Measurements from ENCODE around the gene PGBD5.
"Not testable (repeated sequence)": the region's sequence is repeated elsewhere in the genome, so short reads cannot be mapped to it uniquely, and the experiment has no call there.

PGBD5 gene

DNA sequence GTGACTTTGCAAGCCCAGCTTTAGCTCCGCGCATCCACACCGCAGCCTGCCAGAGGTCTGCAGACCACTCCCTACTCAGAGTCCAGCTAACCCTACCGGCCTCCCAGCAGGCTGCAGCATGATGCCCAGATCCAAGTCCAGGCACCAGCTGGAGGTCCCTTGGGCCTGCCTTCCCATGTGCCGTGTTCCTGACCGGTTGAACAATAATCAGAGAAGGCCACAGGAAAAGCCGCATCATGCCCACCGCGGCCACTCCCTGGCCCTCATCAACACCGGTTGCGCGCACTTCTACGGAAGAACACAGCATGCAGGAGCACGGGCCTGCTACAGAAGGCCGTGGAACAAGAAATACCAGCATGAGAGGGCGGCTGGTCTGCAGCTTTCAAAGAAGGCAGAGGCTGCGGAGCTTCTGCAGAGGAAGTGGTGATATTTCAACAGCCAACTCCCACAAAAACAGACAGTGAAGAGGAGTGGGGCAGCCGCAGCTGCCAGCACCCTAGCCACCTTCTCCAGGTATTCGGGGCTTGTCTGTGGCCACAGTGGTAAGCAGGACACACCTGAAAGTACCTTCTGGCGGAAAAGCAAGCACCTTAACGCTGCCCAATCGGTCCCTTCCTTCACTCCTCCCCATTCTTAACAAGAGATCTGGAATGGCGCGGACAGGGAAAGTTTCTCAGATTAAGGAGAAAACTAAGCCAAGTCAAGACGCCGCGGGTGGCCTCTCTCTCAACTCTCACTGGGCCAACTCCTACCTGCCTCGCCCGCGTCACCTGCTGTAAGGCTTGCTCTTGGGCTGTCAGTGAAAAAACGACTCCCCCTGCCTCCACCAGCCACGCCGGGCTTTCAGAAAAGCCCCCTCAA lies 1.5 kb downstream of the PGBD5 start:
- no peak for DNase-seq (ENCODE audit: low spot score)

GRCh38 chr1:230423951-230424350 lies 2.2 kb downstream of the PGBD5 start:
- no peak for DNase-seq (ENCODE audit: low spot score)

- no peak for DNase-seq (ENCODE audit: low spot score)
These were observed 2.9 kb downstream of the PGBD5 start for GRCh38 chr1:230423261-230423660.

- no peak for DNase-seq (ENCODE audit: low spot score)
These were observed 3.7 kb downstream of the PGBD5 start for GRCh38 chr1:230422221-230422981.

GRCh38 chr1:230421481-230421880 lies 4.7 kb downstream of the PGBD5 start:
- no peak for DNase-seq (ENCODE audit: low spot score)

- DNase-seq (ENCODE audit: low spot score), result not testable (repeated sequence)
These were observed 5.8 kb downstream of the PGBD5 start for GRCh38 chr1:230420372-230420771.

DNA sequence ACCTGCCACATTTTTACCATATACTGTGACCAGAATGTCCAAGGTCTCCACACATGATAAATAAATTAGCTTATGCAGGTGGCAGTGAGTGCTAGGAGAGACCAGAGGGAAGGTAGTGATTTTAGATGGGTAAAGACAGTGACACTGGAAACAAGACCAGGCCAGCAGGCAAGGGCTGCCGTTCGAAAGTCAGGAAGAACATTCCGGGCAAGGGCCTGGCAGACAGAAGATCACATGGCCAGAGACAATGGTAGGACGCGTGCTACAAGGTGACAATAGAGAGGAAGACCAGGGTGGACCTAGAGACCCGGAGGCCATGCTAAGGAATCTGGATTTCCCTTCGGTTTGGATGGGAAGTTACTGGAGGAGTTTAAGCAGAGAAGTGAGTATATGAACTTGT lies 9.7 kb downstream of the PGBD5 start:
- DNase-seq (ENCODE audit: low spot score), result no peak

- no peak for DNase-seq (ENCODE audit: low spot score)
These were observed 10.6 kb downstream of the PGBD5 start for GRCh38 chr1:230415405-230416132.

DNA sequence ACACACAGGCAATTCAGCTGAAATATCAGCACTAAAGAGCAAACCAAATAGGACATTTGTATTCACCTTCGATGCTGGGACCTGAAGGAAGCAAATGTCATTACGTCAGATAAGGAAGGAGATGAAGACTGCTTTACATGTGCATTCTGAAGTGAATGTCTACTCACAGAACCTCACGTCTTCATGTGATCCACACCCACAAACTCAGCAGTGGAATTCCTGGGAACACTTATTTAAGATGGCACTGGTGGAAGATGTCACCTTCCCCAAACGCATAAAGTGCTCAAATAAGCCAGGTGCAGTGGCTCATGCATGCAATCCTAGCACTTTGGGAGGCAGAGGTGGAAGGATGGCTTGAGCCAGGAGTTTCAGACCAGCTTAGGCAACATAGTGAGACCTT lies 11.4 kb downstream of the PGBD5 start:
- no peak for DNase-seq (ENCODE audit: low spot score)

DNA sequence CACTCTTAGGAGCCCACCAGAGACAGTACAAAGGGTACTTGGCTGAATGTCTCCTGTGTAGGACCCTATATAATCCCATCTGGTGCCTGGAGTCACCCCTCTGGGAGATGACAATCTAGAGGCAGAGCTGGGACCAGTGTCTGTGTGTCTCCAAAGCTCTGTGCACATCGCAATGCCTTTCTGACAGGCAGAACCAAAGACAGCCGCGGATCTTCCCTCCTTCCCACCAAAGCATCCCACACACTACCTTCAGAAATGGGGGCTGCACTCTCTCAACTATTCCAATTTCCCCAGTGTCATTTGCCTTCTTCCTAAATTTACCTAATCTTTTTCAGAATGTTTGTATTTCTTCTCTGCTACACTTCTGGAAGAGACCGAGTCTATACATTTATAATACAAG lies 12.0 kb downstream of the PGBD5 start:
- DNase-seq (ENCODE audit: low spot score), result no peak

DNA sequence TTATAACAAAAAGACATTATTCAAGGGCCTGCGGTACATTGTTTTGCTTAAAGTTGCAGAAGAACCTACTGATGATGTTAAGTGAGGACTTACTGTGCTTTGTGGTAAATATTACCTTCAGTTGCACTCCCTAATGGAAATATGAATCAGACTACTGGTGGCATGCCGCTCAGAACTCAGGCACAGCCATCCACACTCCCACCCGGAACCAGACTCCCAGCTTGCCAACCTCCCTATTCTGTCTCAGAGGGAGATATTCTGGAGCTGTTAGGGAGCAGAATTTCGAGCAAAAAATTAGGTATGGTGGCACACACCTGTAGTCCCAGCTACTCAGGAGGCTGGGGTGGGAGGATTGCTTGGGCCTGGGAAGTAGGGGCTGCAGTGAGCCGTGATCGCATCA lies 13.1 kb downstream of the PGBD5 start:
- DNase-seq (ENCODE audit: low spot score), result no peak

GRCh38 chr1:230408971-230409370 lies 17.2 kb downstream of the PGBD5 start:
- no peak for DNase-seq (ENCODE audit: low spot score)

- no peak for DNase-seq (ENCODE audit: low spot score)
These were observed 18.8 kb downstream of the PGBD5 start for GRCh38 chr1:230407351-230407750.

GRCh38 chr1:230406727-230407126 lies 19.4 kb downstream of the PGBD5 start:
- DNase-seq (ENCODE audit: low spot score), result not testable (repeated sequence)

- DNase-seq (ENCODE audit: low spot score), result no peak
These were observed 22.7 kb downstream of the PGBD5 start for GRCh38 chr1:230403442-230403841.

DNA sequence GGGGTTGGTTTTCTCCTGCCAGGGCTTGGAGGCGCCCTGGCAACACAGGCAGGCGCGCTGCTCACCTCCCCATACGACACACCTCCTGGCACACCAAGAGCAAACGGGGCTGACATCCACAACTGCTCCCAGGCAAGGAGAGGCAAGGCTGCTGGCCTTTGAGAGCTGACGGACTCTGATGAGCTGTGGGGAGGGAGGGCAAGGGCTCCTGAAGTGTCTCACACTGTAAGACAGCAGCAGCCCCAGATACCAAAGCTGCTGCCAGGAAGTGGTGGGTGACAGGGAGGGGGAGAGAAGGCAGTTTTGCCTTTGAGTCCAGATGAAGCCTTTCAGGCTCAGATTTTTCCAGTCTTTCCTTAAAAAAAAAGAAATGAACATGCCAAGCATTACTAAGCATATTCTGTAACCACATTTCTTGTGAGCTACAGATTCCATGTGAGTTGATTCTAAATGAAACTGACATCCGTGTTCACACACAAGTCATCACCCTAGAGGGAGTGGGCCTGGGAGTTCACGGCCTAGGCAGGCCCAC lies 24.3 kb downstream of the PGBD5 start:
- peak; percentile 18 for DNase-seq (ENCODE audit: low spot score)

GRCh38 chr1:230401101-230401500 lies 25.0 kb downstream of the PGBD5 start:
- DNase-seq (ENCODE audit: low spot score), result no peak

DNA sequence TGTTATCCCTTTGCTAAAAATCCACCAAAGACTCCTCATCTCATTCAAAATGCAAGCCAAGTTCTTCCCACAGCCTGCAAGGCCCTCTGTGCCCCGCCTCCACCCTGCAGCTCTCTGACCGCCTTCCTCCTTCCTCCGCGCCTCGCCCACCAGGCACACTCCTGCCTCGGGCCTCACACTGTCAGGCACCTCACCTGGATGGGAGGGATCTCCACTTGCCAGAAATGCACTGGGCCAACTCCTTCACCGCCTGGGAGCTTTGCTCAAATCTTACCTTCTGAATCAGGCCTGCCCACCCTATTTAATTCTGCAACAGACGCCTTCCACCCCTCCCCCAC lies 26.2 kb downstream of the PGBD5 start:
- DNase-seq (ENCODE audit: low spot score), result no peak

DNA sequence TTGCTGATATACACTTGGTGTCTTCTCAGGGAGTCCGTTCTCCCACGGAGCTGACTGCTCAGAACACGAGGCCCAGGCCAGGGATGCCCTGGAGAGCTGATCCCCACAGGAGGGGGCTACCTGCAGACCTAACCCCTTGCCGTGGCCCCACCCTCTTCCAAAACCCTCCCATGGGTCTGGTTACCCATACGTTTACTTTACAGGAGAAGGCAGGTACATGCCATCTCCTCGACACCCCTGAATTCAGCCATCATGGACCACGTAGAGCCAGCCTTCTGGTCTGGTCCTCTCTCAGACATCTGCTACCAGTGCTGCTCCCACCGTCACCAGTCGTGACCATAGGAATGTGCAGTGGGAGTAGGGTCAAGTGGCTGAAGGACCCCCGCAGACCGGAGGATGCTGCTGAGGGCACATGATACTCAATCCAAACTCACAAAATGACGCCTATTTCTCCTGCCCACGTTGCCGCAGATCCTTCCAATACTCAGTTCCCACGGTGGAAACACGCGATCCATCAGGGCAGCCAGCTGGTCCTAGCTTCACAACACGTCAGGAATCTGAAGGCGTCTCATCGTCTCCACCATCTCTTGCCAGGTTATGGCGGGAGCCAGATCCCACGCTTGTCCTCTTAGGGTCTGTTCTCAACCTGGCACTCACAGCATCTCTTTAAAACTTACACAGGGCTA lies 26.7 kb downstream of the PGBD5 start:
- DNase-seq (ENCODE audit: low spot score), result no peak

DNA sequence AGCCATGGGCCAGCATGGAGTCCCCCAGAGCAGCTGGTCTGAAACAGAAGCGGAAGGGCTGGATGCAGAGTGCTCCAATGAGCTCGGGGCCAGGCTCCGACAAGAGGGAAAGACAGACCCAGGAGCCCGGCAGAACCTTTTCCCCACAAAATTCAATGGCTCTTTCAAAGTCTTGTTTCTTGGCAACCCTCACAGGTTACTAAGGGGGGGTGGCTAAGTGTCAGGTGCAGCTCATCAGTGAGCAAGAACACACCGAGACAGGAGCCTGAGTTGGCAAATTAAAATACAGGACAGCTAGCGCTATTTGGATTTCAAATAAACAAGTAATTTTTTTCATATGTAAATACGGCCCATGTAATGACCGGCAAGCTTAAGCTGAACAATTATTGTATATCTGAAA lies 27.3 kb downstream of the PGBD5 start:
- DNase-seq (ENCODE audit: low spot score), result no peak

GRCh38 chr1:230396966-230397365 lies 29.2 kb downstream of the PGBD5 start:
- DNase-seq (ENCODE audit: low spot score), result no peak

- DNase-seq (ENCODE audit: low spot score), result no peak
These were observed 30.2 kb downstream of the PGBD5 start for GRCh38 chr1:230395932-230396331.
